GM23338 (cell line): Measurements from ENCODE around the gene LATS2. TPM values are rescaled to one million over a fixed set of nuclear protein-coding genes. Genes with fewer than 3 reads are reported as not detected.

Source experiments
- ATAC-seq: fragments of 200-7000 bp; cut with Tn5 transposase; 3 replicates; pipeline ENCODE4 v1.9.1; 2020
- DNase-seq: peaks from one replicate; pipeline ENCODE4 v3.0.0-alpha.2; 2015; ENCODE audit warnings: low spot score
- H2AFZ ChIP-seq: fragments of 200-600 bp; sonication (generic); 2 replicates; pipeline ENCODE4 v1.8.0; 2016; ENCODE audit warnings: antibody characterized with exemption, mild to moderate bottlenecking, moderate library complexity
- H3F3A ChIP-seq: fragments of 200-600 bp; sonication (generic); replicated peaks from 2 replicates; pipeline ENCODE4 v1.8.0; 2017; ENCODE audit warnings: antibody characterized with exemption, mixed run types, low read depth
- H3K27ac ChIP-seq: fragments of 200-600 bp; sonication (generic); 2 replicates; pipeline ENCODE4 v1.6.1; 2016; ENCODE audit warnings: low read depth
- H3K27me3 ChIP-seq: fragments of 200-600 bp; sonication (generic); 2 replicates; pipeline ENCODE4 v1.8.0; 2016; ENCODE audit warnings: mild to moderate bottlenecking, mixed run types, moderate library complexity; ENCODE audit not compliant: insufficient read depth
- H3K36me3 ChIP-seq: fragments of 200-600 bp; sonication (generic); 2 replicates; pipeline ENCODE4 v1.8.0; 2016; ENCODE audit warnings: mild to moderate bottlenecking; ENCODE audit not compliant: insufficient read depth
- H3K4me1 ChIP-seq: fragments of 200-600 bp; sonication (generic); 2 replicates; pipeline ENCODE4 v1.8.0; 2016; ENCODE audit warnings: mild to moderate bottlenecking, moderate library complexity; ENCODE audit not compliant: insufficient read depth
- H3K4me2 ChIP-seq: fragments of 200-600 bp; sonication (generic); 2 replicates; pipeline ENCODE4 v1.7.1; 2017; ENCODE audit warnings: mixed run types
- H3K4me3 ChIP-seq: fragments of 200-600 bp; sonication (generic); 2 replicates; pipeline ENCODE4 v1.6.1; 2016; ENCODE audit warnings: mixed run types
- H3K79me2 ChIP-seq: fragments of 200-600 bp; sonication (generic); replicated peaks from 2 replicates; pipeline ENCODE4 v1.8.0; 2017; ENCODE audit warnings: mild to moderate bottlenecking; ENCODE audit not compliant: insufficient read depth
- H3K9me2 ChIP-seq: fragments of 200-600 bp; sonication (generic); 2 replicates; pipeline ENCODE4 v1.8.0; 2017; ENCODE audit not compliant: insufficient read depth
- H4K20me1 ChIP-seq: fragments of 200-600 bp; sonication (generic); replicated peaks from 2 replicates; pipeline ENCODE4 v1.8.0; 2017; ENCODE audit warnings: mild to moderate bottlenecking; ENCODE audit not compliant: insufficient read depth
- H3K27ac Mint-ChIP-seq: 2 replicates; pipeline ENCODE4 v1.8.0; 2020; ENCODE audit warnings: inconsistent platforms, mild to moderate bottlenecking, moderate library complexity, mixed read lengths
- H3K27me3 Mint-ChIP-seq: 3 replicates; pipeline ENCODE4 v1.8.0; 2022; ENCODE audit warnings: low read depth, mild to moderate bottlenecking, moderate library complexity, mixed read lengths, inconsistent platforms; ENCODE audit not compliant: insufficient read depth, poor library complexity
- H3K36me3 Mint-ChIP-seq: 3 replicates; pipeline ENCODE4 v1.8.0; 2021; ENCODE audit warnings: low read depth, mild to moderate bottlenecking, inconsistent platforms, moderate library complexity, mixed read lengths
- H3K4me1 Mint-ChIP-seq: 3 replicates; pipeline ENCODE4 v1.8.0; 2020; ENCODE audit warnings: mild to moderate bottlenecking, inconsistent platforms, mixed read lengths
- H3K4me3 Mint-ChIP-seq: 3 replicates; pipeline ENCODE4 v1.8.0; 2021; ENCODE audit warnings: moderate library complexity, mild to moderate bottlenecking, inconsistent platforms, mixed read lengths
- H3K9me3 Mint-ChIP-seq: 3 replicates; pipeline ENCODE4 v1.8.0; 2020; ENCODE audit warnings: moderate library complexity, mild to moderate bottlenecking, inconsistent platforms, mixed read lengths
- EZH2phosphoT487 ChIP-seq: fragments of 200-600 bp; sonication (generic); IDR thresholded peaks from one replicate; pipeline ENCODE4 v1.8.1; 2018; ENCODE audit warnings: antibody characterized with exemption; ENCODE audit not compliant: unreplicated experiment
- JUNB ChIP-seq: IDR thresholded peaks from one replicate; pipeline ENCODE4 v1.6.1; 2016; ENCODE audit warnings: antibody characterized with exemption; ENCODE audit not compliant: unreplicated experiment
- NANOG ChIP-seq: IDR thresholded peaks from 2 replicates; pipeline ENCODE4 v1.6.1; 2016; ENCODE audit warnings: antibody characterized with exemption, borderline replicate concordance
- POLR2AphosphoS5 ChIP-seq: IDR thresholded peaks from 2 replicates; pipeline ENCODE4 v1.6.1; 2016; ENCODE audit warnings: antibody characterized with exemption, low read depth
- ZNF331 ChIP-seq: fragments of 250-450 bp; sonication (Bioruptor Pico); IDR thresholded peaks from 2 replicates; pipeline ENCODE4 v1.5.0; 2020; ENCODE audit warnings: low read depth, mild to moderate bottlenecking, moderate library complexity
- polyA plus RNA-seq: library from polyadenylated mRNA; unstranded; fragments of >200 nt; fragmentation: Nextera tagmentation; extraction: Ambion mirVana; gene quantifications from 2 replicates; pipeline ENCODE4 v1.2.1, GENCODE V29; 2016
- total RNA-seq: library from RNA; depleted of rRNA; stranded (reverse); fragments of >200 nt; shearing (Covaris generic); gene quantifications from 2 replicates; pipeline ENCODE4 v1.2.3, GENCODE V29; 2014
- TF ChIP-seq, protein P1 (sequence below), 2 experiments: fragments of 200-600 bp in 1 of 2; sonication (generic) in 1 of 2; conservative IDR thresholded peaks; 2 replicates each; pipeline versions ENCODE4 v1.5.1 to v1.6.1; 2016 to 2017; ENCODE audit warnings: antibody characterized with exemption in 2 of 2, low read depth in 2 of 2, mild to moderate bottlenecking in 2 of 2, moderate library complexity in 1 of 2
- TF ChIP-seq, protein P2 (sequence below): IDR thresholded peaks from one replicate; pipeline ENCODE4 v1.6.1; 2018; ENCODE audit warnings: antibody characterized with exemption; ENCODE audit not compliant: unreplicated experiment
- TF ChIP-seq, protein P3 (sequence below): IDR thresholded peaks from 2 replicates; pipeline ENCODE4 v1.6.1; 2016; ENCODE audit warnings: antibody characterized with exemption
- TF ChIP-seq, protein P4 (sequence below): fragments of 250-450 bp; sonication (Bioruptor Pico); IDR thresholded peaks from 2 replicates; pipeline ENCODE4 v1.5.0; 2020; ENCODE audit warnings: mild to moderate bottlenecking, moderate library complexity

Gene LATS2
- total and polyA plus RNA-seq, 2 experiments from 2014 or later = 10.5 to 25.4 TPM

DNA sequence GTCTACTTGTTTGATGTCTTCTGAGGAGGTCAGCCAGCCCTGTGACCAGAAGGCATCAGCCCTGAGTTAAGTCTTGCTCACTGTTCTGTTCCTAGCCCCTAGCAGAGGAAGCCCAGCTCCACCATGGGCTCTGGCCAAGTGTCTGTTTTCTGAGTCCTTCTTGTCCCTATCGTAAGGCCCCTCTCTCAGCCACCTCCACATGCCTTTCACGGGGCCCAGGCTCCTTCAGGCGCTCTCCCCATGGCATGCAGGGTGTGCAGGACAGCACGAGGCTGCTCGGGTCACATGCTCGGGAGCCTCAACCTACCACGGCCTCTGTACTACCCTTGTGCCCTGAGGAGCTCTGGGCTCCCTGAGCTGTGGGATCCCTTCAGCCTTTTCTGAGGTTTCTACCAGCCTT is 47.8 kb upstream of the LATS2 start:
- Mint-ChIP-seq H3K36me3 (no peaks in the 10 kb centered on the region; the same call in 1 of the 3 replicates), H3K4me3 (no peak overlapping the region), H3K4me1 (peaks cover 7% of the 10 kb centered on the region; the same call in 2 of the 3 replicates), H3K9me3 (no peaks in the 10 kb centered on the region), H3K27ac (no peak overlapping the region), H3K27me3 (peaks cover 6% of the 10 kb centered on the region)
- H3K36me3 ChIP-seq = no peaks in the 10 kb centered on the region
- no peak overlapping the region for H3K4me3 ChIP-seq
- H3K27me3 ChIP-seq = no peaks in the 10 kb centered on the region
- H4K20me1 ChIP-seq = no peaks in the 10 kb centered on the region
- TF ChIP-seq, protein P1, sequence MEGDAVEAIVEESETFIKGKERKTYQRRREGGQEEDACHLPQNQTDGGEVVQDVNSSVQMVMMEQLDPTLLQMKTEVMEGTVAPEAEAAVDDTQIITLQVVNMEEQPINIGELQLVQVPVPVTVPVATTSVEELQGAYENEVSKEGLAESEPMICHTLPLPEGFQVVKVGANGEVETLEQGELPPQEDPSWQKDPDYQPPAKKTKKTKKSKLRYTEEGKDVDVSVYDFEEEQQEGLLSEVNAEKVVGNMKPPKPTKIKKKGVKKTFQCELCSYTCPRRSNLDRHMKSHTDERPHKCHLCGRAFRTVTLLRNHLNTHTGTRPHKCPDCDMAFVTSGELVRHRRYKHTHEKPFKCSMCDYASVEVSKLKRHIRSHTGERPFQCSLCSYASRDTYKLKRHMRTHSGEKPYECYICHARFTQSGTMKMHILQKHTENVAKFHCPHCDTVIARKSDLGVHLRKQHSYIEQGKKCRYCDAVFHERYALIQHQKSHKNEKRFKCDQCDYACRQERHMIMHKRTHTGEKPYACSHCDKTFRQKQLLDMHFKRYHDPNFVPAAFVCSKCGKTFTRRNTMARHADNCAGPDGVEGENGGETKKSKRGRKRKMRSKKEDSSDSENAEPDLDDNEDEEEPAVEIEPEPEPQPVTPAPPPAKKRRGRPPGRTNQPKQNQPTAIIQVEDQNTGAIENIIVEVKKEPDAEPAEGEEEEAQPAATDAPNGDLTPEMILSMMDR (conservative IDR thresholded peaks at IDR 0.05; ENCODE audit: low read depth in 2 of 2) = no peak
- TF ChIP-seq POLR2AphosphoS5 = no peak
- TF ChIP-seq EZH2phosphoT487 = no peak
- TF ChIP-seq, protein P2, sequence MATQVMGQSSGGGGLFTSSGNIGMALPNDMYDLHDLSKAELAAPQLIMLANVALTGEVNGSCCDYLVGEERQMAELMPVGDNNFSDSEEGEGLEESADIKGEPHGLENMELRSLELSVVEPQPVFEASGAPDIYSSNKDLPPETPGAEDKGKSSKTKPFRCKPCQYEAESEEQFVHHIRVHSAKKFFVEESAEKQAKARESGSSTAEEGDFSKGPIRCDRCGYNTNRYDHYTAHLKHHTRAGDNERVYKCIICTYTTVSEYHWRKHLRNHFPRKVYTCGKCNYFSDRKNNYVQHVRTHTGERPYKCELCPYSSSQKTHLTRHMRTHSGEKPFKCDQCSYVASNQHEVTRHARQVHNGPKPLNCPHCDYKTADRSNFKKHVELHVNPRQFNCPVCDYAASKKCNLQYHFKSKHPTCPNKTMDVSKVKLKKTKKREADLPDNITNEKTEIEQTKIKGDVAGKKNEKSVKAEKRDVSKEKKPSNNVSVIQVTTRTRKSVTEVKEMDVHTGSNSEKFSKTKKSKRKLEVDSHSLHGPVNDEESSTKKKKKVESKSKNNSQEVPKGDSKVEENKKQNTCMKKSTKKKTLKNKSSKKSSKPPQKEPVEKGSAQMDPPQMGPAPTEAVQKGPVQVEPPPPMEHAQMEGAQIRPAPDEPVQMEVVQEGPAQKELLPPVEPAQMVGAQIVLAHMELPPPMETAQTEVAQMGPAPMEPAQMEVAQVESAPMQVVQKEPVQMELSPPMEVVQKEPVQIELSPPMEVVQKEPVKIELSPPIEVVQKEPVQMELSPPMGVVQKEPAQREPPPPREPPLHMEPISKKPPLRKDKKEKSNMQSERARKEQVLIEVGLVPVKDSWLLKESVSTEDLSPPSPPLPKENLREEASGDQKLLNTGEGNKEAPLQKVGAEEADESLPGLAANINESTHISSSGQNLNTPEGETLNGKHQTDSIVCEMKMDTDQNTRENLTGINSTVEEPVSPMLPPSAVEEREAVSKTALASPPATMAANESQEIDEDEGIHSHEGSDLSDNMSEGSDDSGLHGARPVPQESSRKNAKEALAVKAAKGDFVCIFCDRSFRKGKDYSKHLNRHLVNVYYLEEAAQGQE = no peak
- TF ChIP-seq NANOG = no peak
- no peak for TF ChIP-seq ZNF331 (CRISPR knock-in tag)
- TF ChIP-seq, protein P3, sequence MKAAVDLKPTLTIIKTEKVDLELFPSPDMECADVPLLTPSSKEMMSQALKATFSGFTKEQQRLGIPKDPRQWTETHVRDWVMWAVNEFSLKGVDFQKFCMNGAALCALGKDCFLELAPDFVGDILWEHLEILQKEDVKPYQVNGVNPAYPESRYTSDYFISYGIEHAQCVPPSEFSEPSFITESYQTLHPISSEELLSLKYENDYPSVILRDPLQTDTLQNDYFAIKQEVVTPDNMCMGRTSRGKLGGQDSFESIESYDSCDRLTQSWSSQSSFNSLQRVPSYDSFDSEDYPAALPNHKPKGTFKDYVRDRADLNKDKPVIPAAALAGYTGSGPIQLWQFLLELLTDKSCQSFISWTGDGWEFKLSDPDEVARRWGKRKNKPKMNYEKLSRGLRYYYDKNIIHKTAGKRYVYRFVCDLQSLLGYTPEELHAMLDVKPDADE = no peak
- TF ChIP-seq JUNB = no peak
- TF ChIP-seq, protein P4, sequence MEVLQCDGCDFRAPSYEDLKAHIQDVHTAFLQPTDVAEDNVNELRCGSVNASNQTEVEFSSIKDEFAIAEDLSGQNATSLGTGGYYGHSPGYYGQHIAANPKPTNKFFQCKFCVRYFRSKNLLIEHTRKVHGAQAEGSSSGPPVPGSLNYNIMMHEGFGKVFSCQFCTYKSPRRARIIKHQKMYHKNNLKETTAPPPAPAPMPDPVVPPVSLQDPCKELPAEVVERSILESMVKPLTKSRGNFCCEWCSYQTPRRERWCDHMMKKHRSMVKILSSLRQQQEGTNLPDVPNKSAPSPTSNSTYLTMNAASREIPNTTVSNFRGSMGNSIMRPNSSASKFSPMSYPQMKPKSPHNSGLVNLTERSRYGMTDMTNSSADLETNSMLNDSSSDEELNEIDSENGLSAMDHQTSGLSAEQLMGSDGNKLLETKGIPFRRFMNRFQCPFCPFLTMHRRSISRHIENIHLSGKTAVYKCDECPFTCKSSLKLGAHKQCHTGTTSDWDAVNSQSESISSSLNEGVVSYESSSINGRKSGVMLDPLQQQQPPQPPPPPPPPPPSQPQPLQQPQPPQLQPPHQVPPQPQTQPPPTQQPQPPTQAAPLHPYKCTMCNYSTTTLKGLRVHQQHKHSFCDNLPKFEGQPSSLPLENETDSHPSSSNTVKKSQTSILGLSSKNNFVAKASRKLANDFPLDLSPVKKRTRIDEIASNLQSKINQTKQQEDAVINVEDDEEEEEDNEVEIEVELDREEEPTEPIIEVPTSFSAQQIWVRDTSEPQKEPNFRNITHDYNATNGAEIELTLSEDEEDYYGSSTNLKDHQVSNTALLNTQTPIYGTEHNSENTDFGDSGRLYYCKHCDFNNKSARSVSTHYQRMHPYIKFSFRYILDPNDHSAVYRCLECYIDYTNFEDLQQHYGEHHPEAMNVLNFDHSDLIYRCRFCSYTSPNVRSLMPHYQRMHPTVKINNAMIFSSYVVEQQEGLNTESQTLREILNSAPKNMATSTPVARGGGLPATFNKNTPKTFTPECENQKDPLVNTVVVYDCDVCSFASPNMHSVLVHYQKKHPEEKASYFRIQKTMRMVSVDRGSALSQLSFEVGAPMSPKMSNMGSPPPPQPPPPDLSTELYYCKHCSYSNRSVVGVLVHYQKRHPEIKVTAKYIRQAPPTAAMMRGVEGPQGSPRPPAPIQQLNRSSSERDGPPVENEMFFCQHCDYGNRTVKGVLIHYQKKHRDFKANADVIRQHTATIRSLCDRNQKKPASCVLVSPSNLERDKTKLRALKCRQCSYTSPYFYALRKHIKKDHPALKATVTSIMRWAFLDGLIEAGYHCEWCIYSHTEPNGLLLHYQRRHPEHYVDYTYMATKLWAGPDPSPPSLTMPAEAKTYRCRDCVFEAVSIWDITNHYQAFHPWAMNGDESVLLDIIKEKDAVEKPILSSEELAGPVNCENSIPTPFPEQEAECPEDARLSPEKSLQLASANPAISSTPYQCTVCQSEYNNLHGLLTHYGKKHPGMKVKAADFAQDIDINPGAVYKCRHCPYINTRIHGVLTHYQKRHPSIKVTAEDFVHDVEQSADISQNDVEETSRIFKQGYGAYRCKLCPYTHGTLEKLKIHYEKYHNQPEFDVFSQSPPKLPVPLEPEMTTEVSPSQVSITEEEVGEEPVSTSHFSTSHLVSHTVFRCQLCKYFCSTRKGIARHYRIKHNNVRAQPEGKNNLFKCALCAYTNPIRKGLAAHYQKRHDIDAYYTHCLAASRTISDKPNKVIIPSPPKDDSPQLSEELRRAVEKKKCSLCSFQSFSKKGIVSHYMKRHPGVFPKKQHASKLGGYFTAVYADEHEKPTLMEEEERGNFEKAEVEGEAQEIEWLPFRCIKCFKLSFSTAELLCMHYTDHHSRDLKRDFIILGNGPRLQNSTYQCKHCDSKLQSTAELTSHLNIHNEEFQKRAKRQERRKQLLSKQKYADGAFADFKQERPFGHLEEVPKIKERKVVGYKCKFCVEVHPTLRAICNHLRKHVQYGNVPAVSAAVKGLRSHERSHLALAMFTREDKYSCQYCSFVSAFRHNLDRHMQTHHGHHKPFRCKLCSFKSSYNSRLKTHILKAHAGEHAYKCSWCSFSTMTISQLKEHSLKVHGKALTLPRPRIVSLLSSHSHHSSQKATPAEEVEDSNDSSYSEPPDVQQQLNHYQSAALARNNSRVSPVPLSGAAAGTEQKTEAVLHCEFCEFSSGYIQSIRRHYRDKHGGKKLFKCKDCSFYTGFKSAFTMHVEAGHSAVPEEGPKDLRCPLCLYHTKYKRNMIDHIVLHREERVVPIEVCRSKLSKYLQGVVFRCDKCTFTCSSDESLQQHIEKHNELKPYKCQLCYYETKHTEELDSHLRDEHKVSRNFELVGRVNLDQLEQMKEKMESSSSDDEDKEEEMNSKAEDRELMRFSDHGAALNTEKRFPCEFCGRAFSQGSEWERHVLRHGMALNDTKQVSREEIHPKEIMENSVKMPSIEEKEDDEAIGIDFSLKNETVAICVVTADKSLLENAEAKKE (CRISPR knock-in tag) = no peak
- ATAC-seq (no peak), DNase-seq (no peak)
- no peaks in the 10 kb centered on the region for H3K4me1 ChIP-seq
- H2AFZ ChIP-seq = peak overlapping the region; percentile 66; the same call in 1 of the 2 replicates
- H3F3A ChIP-seq = no peaks in the 10 kb centered on the region
- no peaks in the 10 kb centered on the region for H3K79me2 ChIP-seq
- no peaks in the 10 kb centered on the region for H3K9me2 ChIP-seq
- H3K4me2 ChIP-seq = no peak overlapping the region
- no peak overlapping the region for H3K27ac ChIP-seq
